Measurements from ENCODE around the gene SPI1.

The SPI1 gene

DNA sequence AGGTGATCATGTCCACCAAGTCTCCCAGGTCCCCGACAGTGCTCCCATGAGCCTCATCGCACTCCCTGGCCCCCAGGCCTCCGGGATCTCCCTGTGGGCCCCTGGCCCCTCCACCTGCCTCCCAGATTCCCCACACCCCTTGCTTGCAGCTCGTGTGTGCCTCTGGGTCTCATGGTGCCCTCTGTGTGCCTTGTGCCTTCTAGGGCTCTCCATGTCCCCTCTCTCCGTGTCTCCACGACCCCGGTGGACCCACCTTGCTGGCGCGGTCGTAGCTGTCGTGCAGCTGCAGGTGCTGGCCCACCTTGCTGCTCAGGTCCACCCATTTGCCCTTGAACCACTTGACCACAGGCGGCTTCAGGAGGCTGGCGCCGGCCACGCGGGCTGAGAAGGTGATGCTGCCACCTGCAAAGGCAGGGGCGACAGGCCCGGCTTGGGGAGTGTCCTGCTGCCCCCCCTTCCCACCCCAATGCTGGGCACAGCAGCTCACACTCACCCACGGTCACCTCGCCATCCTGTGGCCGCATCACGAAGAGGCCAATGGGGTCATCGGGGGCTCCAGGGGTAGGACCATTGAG lies 28.7 kb downstream of the SPI1 start:
- TF ChIP-seq CTCF (IDR thresholded peaks at IDR 0.05; ENCODE audit: low read depth, low read length) = no peak
- no peak for DNase-seq (ENCODE audit: extremely low read depth, low read depth)

- peak; percentile 17 for TF ChIP-seq CTCF (IDR thresholded peaks at IDR 0.05; ENCODE audit: low read depth, low read length)
- DNase-seq (ENCODE audit: extremely low read depth, low read depth) = no peak
These were observed 29.5 kb downstream of the SPI1 start for GRCh38 chr11:47348859-47349258.

- DNase-seq (ENCODE audit: extremely low read depth, low read depth) = no peak
- TF ChIP-seq CTCF (IDR thresholded peaks at IDR 0.05; ENCODE audit: low read depth, low read length) = no peak
These were observed 30.1 kb downstream of the SPI1 start for GRCh38 chr11:47348131-47348802.

- TF ChIP-seq CTCF (IDR thresholded peaks at IDR 0.05; ENCODE audit: low read depth, low read length) = no peak
- no peak for DNase-seq (ENCODE audit: extremely low read depth, low read depth)
These were observed 31.2 kb downstream of the SPI1 start for GRCh38 chr11:47347137-47347536.

GRCh38 chr11:47345890-47346563 lies 32.3 kb downstream of the SPI1 start:
- DNase-seq (ENCODE audit: extremely low read depth, low read depth) = no peak
- TF ChIP-seq CTCF (IDR thresholded peaks at IDR 0.05; ENCODE audit: low read depth, low read length) = no peak

GRCh38 chr11:47342854-47343253 lies 35.5 kb downstream of the SPI1 start:
- no peak for TF ChIP-seq CTCF (IDR thresholded peaks at IDR 0.05; ENCODE audit: low read depth, low read length)
- no peak for DNase-seq (ENCODE audit: extremely low read depth, low read depth)
